ENCODE results near the gene CTNNA2.

CTNNA2 gene

GRCh38 chr2:79619442-79619841 lies 106.6 kb downstream of the CTNNA2 start:
- no peak for DNase-seq

GRCh38 chr2:79619976-79620375 lies 107.1 kb downstream of the CTNNA2 start:
- no peak for DNase-seq

GRCh38 chr2:79620679-79621078 lies 107.8 kb downstream of the CTNNA2 start:
- no peak for DNase-seq

GRCh38 chr2:79621252-79621651 lies 108.4 kb downstream of the CTNNA2 start:
- DNase-seq = no peak

GRCh38 chr2:79621755-79622154 lies 108.9 kb downstream of the CTNNA2 start:
- no peak for DNase-seq

- DNase-seq = no peak
These were observed 109.7 kb downstream of the CTNNA2 start for GRCh38 chr2:79622508-79622907.

- DNase-seq = no peak
These were observed 114.4 kb downstream of the CTNNA2 start for GRCh38 chr2:79627237-79627636.

- no peak for DNase-seq
These were observed 117.2 kb downstream of the CTNNA2 start for GRCh38 chr2:79630060-79630459.

- no peak for DNase-seq
These were observed 118.2 kb downstream of the CTNNA2 start for GRCh38 chr2:79630972-79631557.

GRCh38 chr2:79638410-79638809 lies 125.6 kb downstream of the CTNNA2 start:
- no peak for DNase-seq

- no peak for DNase-seq
These were observed 126.1 kb downstream of the CTNNA2 start for GRCh38 chr2:79638954-79639353.

- DNase-seq = no peak
These were observed 127.2 kb downstream of the CTNNA2 start for GRCh38 chr2:79640001-79640400.

GRCh38 chr2:79649531-79649930 lies 136.7 kb downstream of the CTNNA2 start:
- DNase-seq = no peak

GRCh38 chr2:79660557-79660956 lies 147.7 kb downstream of the CTNNA2 start:
- DNase-seq = no peak

GRCh38 chr2:79665091-79665490 lies 152.2 kb downstream of the CTNNA2 start:
- DNase-seq = no peak

GRCh38 chr2:79666430-79666829 lies 153.6 kb downstream of the CTNNA2 start:
- DNase-seq = no peak

GRCh38 chr2:79669714-79670113 lies 156.9 kb downstream of the CTNNA2 start:
- DNase-seq = no peak

GRCh38 chr2:79670198-79670597 lies 157.3 kb downstream of the CTNNA2 start:
- DNase-seq = no peak

- no peak for DNase-seq
These were observed 174.0 kb downstream of the CTNNA2 start for GRCh38 chr2:79686884-79687283.

GRCh38 chr2:79695248-79695647 lies 182.4 kb downstream of the CTNNA2 start:
- no peak for DNase-seq

GRCh38 chr2:79697200-79697599 lies 184.3 kb downstream of the CTNNA2 start:
- no peak for DNase-seq

- no peak for DNase-seq
These were observed 187.8 kb downstream of the CTNNA2 start for GRCh38 chr2:79700651-79701050.

- DNase-seq = no peak
These were observed 190.1 kb downstream of the CTNNA2 start for GRCh38 chr2:79702905-79703304.

- no peak for DNase-seq
These were observed 198.2 kb downstream of the CTNNA2 start for GRCh38 chr2:79711098-79711497.

GRCh38 chr2:79713131-79713785 lies 200.4 kb downstream of the CTNNA2 start:
- DNase-seq = no peak
